IPS-18c (cell line): ENCODE results near the gene PAK6.

Experiments used
- H3K4me3 ChIP-seq: 2 replicates; pipeline ENCODE4 v1.7.0; 2013; ENCODE audit warnings: low read depth, mild to moderate bottlenecking, low read length, moderate library complexity; ENCODE audit not compliant: insufficient read depth
- H3K9me3 ChIP-seq: one replicate; pipeline ENCODE4 v1.6.1; 2013; ENCODE audit warnings: mild to moderate bottlenecking, low read length, moderate library complexity; ENCODE audit not compliant: control insufficient read depth, insufficient read depth

The PAK6 gene

GRCh38 chr15:40266828-40267304 lies 28.0 kb downstream of the PAK6 start:
- no peak overlapping the region for H3K4me3 ChIP-seq

GRCh38 chr15:40267670-40268069 lies 28.8 kb downstream of the PAK6 start:
- no peak overlapping the region for H3K4me3 ChIP-seq
- no peaks in the 10 kb centered on the region for H3K9me3 ChIP-seq

More at GRCh38 chr15:40266828-40267304, 28.0 kb downstream of the PAK6 start:
- no peaks in the 10 kb centered on the region for H3K9me3 ChIP-seq

GRCh38 chr15:40269604-40270003 lies 30.7 kb downstream of the PAK6 start:
- H3K9me3 ChIP-seq: no peaks in the 10 kb centered on the region
- H3K4me3 ChIP-seq: no peak overlapping the region

GRCh38 chr15:40270246-40270995 lies 31.6 kb downstream of the PAK6 start:
- no peaks in the 10 kb centered on the region for H3K9me3 ChIP-seq
- H3K4me3 ChIP-seq: no peak overlapping the region

- H3K4me3 ChIP-seq: no peak overlapping the region
- H3K9me3 ChIP-seq: no peaks in the 10 kb centered on the region
These were observed 33.0 kb downstream of the PAK6 start for GRCh38 chr15:40271685-40272484.

- no peaks in the 10 kb centered on the region for H3K9me3 ChIP-seq
These were observed 33.7 kb downstream of the PAK6 start for GRCh38 chr15:40272485-40273056.

GRCh38 chr15:40273428-40273827 lies 34.6 kb downstream of the PAK6 start:
- H3K9me3 ChIP-seq: no peaks in the 10 kb centered on the region
- H3K4me3 ChIP-seq: no peak overlapping the region

More at GRCh38 chr15:40272485-40273056, 33.7 kb downstream of the PAK6 start:
- H3K4me3 ChIP-seq: no peak overlapping the region

GRCh38 chr15:40274350-40275274 lies 35.7 kb downstream of the PAK6 start:
- no peak overlapping the region for H3K4me3 ChIP-seq
- H3K9me3 ChIP-seq: no peaks in the 10 kb centered on the region

GRCh38 chr15:40275523-40275922 lies 36.7 kb downstream of the PAK6 start:
- Histone ChIP-seq H3K4me3 (no peak overlapping the region), H3K9me3 (no peaks in the 10 kb centered on the region)

GRCh38 chr15:40275954-40276353 lies 37.1 kb downstream of the PAK6 start:
- no peaks in the 10 kb centered on the region for H3K9me3 ChIP-seq

GRCh38 chr15:40276927-40277326 lies 38.1 kb downstream of the PAK6 start:
- no peaks in the 10 kb centered on the region for H3K9me3 ChIP-seq
- H3K4me3 ChIP-seq: no peak overlapping the region

More at GRCh38 chr15:40275954-40276353, 37.1 kb downstream of the PAK6 start:
- H3K4me3 ChIP-seq: no peak overlapping the region

- Histone ChIP-seq H3K4me3 (no peak overlapping the region; the same call in 1 of the 2 replicates), H3K9me3 (no peaks in the 10 kb centered on the region)
These were observed 38.6 kb downstream of the PAK6 start for GRCh38 chr15:40277471-40277870.

GRCh38 chr15:40278026-40278425 lies 39.2 kb downstream of the PAK6 start:
- H3K4me3 ChIP-seq: no peak overlapping the region
- no peaks in the 10 kb centered on the region for H3K9me3 ChIP-seq

- peak overlapping the region; percentile 41; the same call in 1 of the 2 replicates for H3K4me3 ChIP-seq
These were observed 40.7 kb downstream of the PAK6 start for GRCh38 chr15:40279437-40280141.

GRCh38 chr15:40280260-40281056 lies 41.6 kb downstream of the PAK6 start:
- H3K9me3 ChIP-seq: no peaks in the 10 kb centered on the region
- H3K4me3 ChIP-seq: peak overlapping the region; percentile 41

More at GRCh38 chr15:40279437-40280141, 40.7 kb downstream of the PAK6 start:
- H3K9me3 ChIP-seq: no peaks in the 10 kb centered on the region
